ENCODE results near the gene ZNF580.

ZNF580 gene

GRCh38 chr19:55609326-55609725, 31.5 kb upstream of the ZNF580 start:
- Histone ChIP-seq H3K4me3 (ENCODE audit: low read depth in 1 of 2, low read length in 2 of 2) (no peak overlapping the region), H3K9me3 (ENCODE audit: low read length) (no peaks in the 10 kb centered on the region), H3K27me3 (ENCODE audit: control insufficient read depth in 1 of 2, insufficient read depth in 2 of 2, low read length in 2 of 2) (no peaks in the 10 kb centered on the region), H3K27ac (ENCODE audit: low read depth, low read length) (no peak overlapping the region), H3K36me3 (ENCODE audit: insufficient read depth, low read length) (peaks cover 6% of the 10 kb centered on the region), H3K9ac (ENCODE audit: low read length) (no peak overlapping the region), H3K4me1 (ENCODE audit: insufficient read depth, low read length) (peaks cover 27% of the 10 kb centered on the region)

- H3K9ac ChIP-seq (ENCODE audit: low read length) = no peak overlapping the region
Measured at GRCh38 chr19:55611300-55611982, 29.4 kb upstream of the ZNF580 start.

GRCh38 chr19:55611983-55612645, 28.7 kb upstream of the ZNF580 start:
- Histone ChIP-seq H3K36me3 (ENCODE audit: insufficient read depth, low read length) (peaks cover 9% of the 10 kb centered on the region), H3K4me1 (ENCODE audit: insufficient read depth, low read length) (peaks cover 13% of the 10 kb centered on the region), H3K27me3 (ENCODE audit: control insufficient read depth in 1 of 2, insufficient read depth in 2 of 2, low read length in 2 of 2) (no peaks in the 10 kb centered on the region), H3K9me3 (ENCODE audit: low read length) (no peaks in the 10 kb centered on the region), H3K4me3 (ENCODE audit: low read depth in 1 of 2, low read length in 2 of 2) (no peak overlapping the region), H3K27ac (ENCODE audit: low read depth, low read length) (no peak overlapping the region), H3K9ac (ENCODE audit: low read length) (no peak overlapping the region)

More at GRCh38 chr19:55611300-55611982, 29.4 kb upstream of the ZNF580 start:
- Histone ChIP-seq H3K27ac (ENCODE audit: low read depth, low read length) (no peak overlapping the region), H3K36me3 (ENCODE audit: insufficient read depth, low read length) (peaks cover 10% of the 10 kb centered on the region), H3K4me1 (ENCODE audit: insufficient read depth, low read length) (peaks cover 19% of the 10 kb centered on the region), H3K27me3 (ENCODE audit: control insufficient read depth in 1 of 2, insufficient read depth in 2 of 2, low read length in 2 of 2) (no peaks in the 10 kb centered on the region), H3K4me3 (ENCODE audit: low read depth in 1 of 2, low read length in 2 of 2) (no peak overlapping the region), H3K9me3 (ENCODE audit: low read length) (no peaks in the 10 kb centered on the region)

GRCh38 chr19:55613396-55613795, 27.4 kb upstream of the ZNF580 start:
- Histone ChIP-seq H3K27ac (ENCODE audit: low read depth, low read length) (no peak overlapping the region), H3K9ac (ENCODE audit: low read length) (no peak overlapping the region), H3K9me3 (ENCODE audit: low read length) (no peaks in the 10 kb centered on the region), H3K36me3 (ENCODE audit: insufficient read depth, low read length) (peaks cover 9% of the 10 kb centered on the region), H3K4me1 (ENCODE audit: insufficient read depth, low read length) (peaks cover 10% of the 10 kb centered on the region), H3K27me3 (ENCODE audit: control insufficient read depth in 1 of 2, insufficient read depth in 2 of 2, low read length in 2 of 2) (no peaks in the 10 kb centered on the region), H3K4me3 (ENCODE audit: low read depth in 1 of 2, low read length in 2 of 2) (no peak overlapping the region)

- Histone ChIP-seq H3K9ac (ENCODE audit: low read length) (no peak overlapping the region), H3K27me3 (ENCODE audit: control insufficient read depth in 1 of 2, insufficient read depth in 2 of 2, low read length in 2 of 2) (no peaks in the 10 kb centered on the region), H3K4me3 (ENCODE audit: low read depth in 1 of 2, low read length in 2 of 2) (no peak overlapping the region), H3K4me1 (ENCODE audit: insufficient read depth, low read length) (peaks cover 10% of the 10 kb centered on the region), H3K27ac (ENCODE audit: low read depth, low read length) (no peak overlapping the region), H3K9me3 (ENCODE audit: low read length) (no peaks in the 10 kb centered on the region), H3K36me3 (ENCODE audit: insufficient read depth, low read length) (peaks cover 9% of the 10 kb centered on the region)
Measured at GRCh38 chr19:55613930-55614710, 26.7 kb upstream of the ZNF580 start.

GRCh38 chr19:55614711-55615542, 25.9 kb upstream of the ZNF580 start:
- H3K27me3 ChIP-seq (ENCODE audit: control insufficient read depth in 1 of 2, insufficient read depth in 2 of 2, low read length in 2 of 2) = no peaks in the 10 kb centered on the region
- no peak overlapping the region for H3K27ac ChIP-seq (ENCODE audit: low read depth, low read length)
- H3K9ac ChIP-seq (ENCODE audit: low read length) = no peak overlapping the region
- H3K36me3 ChIP-seq (ENCODE audit: insufficient read depth, low read length) = peaks cover 9% of the 10 kb centered on the region
- peaks cover 10% of the 10 kb centered on the region for H3K4me1 ChIP-seq (ENCODE audit: insufficient read depth, low read length)
- no peaks in the 10 kb centered on the region for H3K9me3 ChIP-seq (ENCODE audit: low read length)
- no peak overlapping the region for H3K4me3 ChIP-seq (ENCODE audit: low read depth in 1 of 2, low read length in 2 of 2)

GRCh38 chr19:55615543-55616394, 25.0 kb upstream of the ZNF580 start:
- H3K9me3 ChIP-seq (ENCODE audit: low read length) = no peaks in the 10 kb centered on the region
- no peak overlapping the region for H3K4me3 ChIP-seq (ENCODE audit: low read depth in 1 of 2, low read length in 2 of 2)
- H3K4me1 ChIP-seq (ENCODE audit: insufficient read depth, low read length) = peaks cover 10% of the 10 kb centered on the region
- H3K9ac ChIP-seq (ENCODE audit: low read length) = no peak overlapping the region
- peaks cover 9% of the 10 kb centered on the region for H3K36me3 ChIP-seq (ENCODE audit: insufficient read depth, low read length)
- H3K27me3 ChIP-seq (ENCODE audit: control insufficient read depth in 1 of 2, insufficient read depth in 2 of 2, low read length in 2 of 2) = no peaks in the 10 kb centered on the region
- no peak overlapping the region for H3K27ac ChIP-seq (ENCODE audit: low read depth, low read length)

GRCh38 chr19:55616395-55616875, 24.4 kb upstream of the ZNF580 start:
- no peak overlapping the region for H3K27ac ChIP-seq (ENCODE audit: low read depth, low read length)
- no peak overlapping the region for H3K9ac ChIP-seq (ENCODE audit: low read length)
- H3K4me3 ChIP-seq (ENCODE audit: low read depth in 1 of 2, low read length in 2 of 2) = no peak overlapping the region
- peaks cover 7% of the 10 kb centered on the region for H3K4me1 ChIP-seq (ENCODE audit: insufficient read depth, low read length)
- H3K36me3 ChIP-seq (ENCODE audit: insufficient read depth, low read length) = peaks cover 9% of the 10 kb centered on the region
- H3K9me3 ChIP-seq (ENCODE audit: low read length) = no peaks in the 10 kb centered on the region
- H3K27me3 ChIP-seq (ENCODE audit: control insufficient read depth in 1 of 2, insufficient read depth in 2 of 2, low read length in 2 of 2) = no peaks in the 10 kb centered on the region

GRCh38 chr19:55617426-55617825, 23.4 kb upstream of the ZNF580 start:
- H3K9me3 ChIP-seq (ENCODE audit: low read length) = no peaks in the 10 kb centered on the region
- no peak overlapping the region for H3K27ac ChIP-seq (ENCODE audit: low read depth, low read length)
- peaks cover 9% of the 10 kb centered on the region for H3K36me3 ChIP-seq (ENCODE audit: insufficient read depth, low read length)
- no peak overlapping the region for H3K9ac ChIP-seq (ENCODE audit: low read length)
- no peaks in the 10 kb centered on the region for H3K4me1 ChIP-seq (ENCODE audit: insufficient read depth, low read length)
- H3K4me3 ChIP-seq (ENCODE audit: low read depth in 1 of 2, low read length in 2 of 2) = no peak overlapping the region
- H3K27me3 ChIP-seq (ENCODE audit: control insufficient read depth in 1 of 2, insufficient read depth in 2 of 2, low read length in 2 of 2) = no peaks in the 10 kb centered on the region

- Histone ChIP-seq H3K27ac (ENCODE audit: low read depth, low read length) (no peak overlapping the region), H3K4me1 (ENCODE audit: insufficient read depth, low read length) (peaks cover 2% of the 10 kb centered on the region), H3K36me3 (ENCODE audit: insufficient read depth, low read length) (peaks cover 9% of the 10 kb centered on the region), H3K4me3 (ENCODE audit: low read depth in 1 of 2, low read length in 2 of 2) (no peak overlapping the region), H3K9ac (ENCODE audit: low read length) (no peak overlapping the region), H3K9me3 (ENCODE audit: low read length) (no peaks in the 10 kb centered on the region), H3K27me3 (ENCODE audit: control insufficient read depth in 1 of 2, insufficient read depth in 2 of 2, low read length in 2 of 2) (no peaks in the 10 kb centered on the region)
Measured at GRCh38 chr19:55618426-55618825, 22.4 kb upstream of the ZNF580 start.

All from muscle layer of colon (tissue), 2 donors.